Liver (tissue), 2 donors: ENCODE measurements around the gene B3GALT5.

Experiments used
- EGR1 ChIP-seq, 2 donors: IDR thresholded peaks; 2 replicates each; pipeline ENCODE4 v1.6.1; 2016 to 2018; ENCODE audit warnings: antibody characterized with exemption in 2 of 2, low read depth in 2 of 2
- TAF1 ChIP-seq: conservative IDR thresholded peaks from 2 replicates; pipeline ENCODE4 v1.6.1; 2016; ENCODE audit warnings: antibody characterized with exemption, mild to moderate bottlenecking
- donor health status: healthy.

- no peak for TF ChIP-seq TAF1
- no peak for TF ChIP-seq EGR1 (IDR thresholded peaks at IDR 0.05; ENCODE audit: low read depth in 2 of 2)
Measured at GRCh38 chr21:39631842-39632562, 19.3 kb downstream of the B3GALT5 start.
